Measurements from ENCODE around the gene GMPR.
"Not testable (repeated sequence)": the region's sequence is repeated elsewhere in the genome, so short reads cannot be mapped to it uniquely, and the experiment has no call there.

Gene GMPR

DNA sequence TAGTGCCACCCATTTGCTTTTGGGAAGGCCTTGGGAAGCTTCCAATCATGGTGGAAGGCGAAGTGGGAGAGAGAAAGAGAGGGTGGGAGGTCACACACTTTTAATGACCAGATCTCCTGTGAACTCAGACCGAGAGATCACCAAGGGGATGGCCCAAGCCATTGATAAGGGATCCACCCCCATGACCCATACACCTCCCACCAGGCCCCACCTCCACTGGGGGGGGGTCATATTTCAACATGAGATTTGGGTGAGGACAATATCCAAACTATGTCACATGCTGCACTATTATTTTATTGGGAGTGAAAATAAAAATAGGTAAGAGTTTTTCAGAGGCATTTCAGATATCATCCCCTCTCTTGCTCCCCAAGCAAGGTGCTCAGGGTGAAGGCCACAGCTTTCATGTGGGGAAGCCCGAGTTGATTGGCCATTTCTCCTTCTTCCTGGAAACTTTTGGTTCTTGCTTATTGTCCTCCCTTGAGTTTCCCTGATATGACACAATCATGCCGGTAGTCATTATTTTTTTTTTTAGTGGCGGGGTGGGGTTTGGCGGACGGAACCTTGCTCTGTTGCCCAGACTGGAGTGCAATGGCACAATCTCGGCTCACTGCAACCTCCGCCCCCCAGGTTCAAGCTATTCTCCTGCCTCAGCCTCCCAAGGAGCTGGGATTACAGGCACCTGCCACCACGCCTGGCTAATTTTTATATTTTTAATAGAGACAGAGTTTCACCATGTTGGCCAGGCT lies 15.2 kb downstream of the GMPR start:
- no peak overlapping the region for H3K4me3 ChIP-seq (ENCODE audit: control insufficient read depth, low read depth, low read length)
- TF ChIP-seq, protein P1, sequence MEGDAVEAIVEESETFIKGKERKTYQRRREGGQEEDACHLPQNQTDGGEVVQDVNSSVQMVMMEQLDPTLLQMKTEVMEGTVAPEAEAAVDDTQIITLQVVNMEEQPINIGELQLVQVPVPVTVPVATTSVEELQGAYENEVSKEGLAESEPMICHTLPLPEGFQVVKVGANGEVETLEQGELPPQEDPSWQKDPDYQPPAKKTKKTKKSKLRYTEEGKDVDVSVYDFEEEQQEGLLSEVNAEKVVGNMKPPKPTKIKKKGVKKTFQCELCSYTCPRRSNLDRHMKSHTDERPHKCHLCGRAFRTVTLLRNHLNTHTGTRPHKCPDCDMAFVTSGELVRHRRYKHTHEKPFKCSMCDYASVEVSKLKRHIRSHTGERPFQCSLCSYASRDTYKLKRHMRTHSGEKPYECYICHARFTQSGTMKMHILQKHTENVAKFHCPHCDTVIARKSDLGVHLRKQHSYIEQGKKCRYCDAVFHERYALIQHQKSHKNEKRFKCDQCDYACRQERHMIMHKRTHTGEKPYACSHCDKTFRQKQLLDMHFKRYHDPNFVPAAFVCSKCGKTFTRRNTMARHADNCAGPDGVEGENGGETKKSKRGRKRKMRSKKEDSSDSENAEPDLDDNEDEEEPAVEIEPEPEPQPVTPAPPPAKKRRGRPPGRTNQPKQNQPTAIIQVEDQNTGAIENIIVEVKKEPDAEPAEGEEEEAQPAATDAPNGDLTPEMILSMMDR (IDR thresholded peaks at IDR 0.05; ENCODE audit: control insufficient read depth, insufficient read depth, low read depth, low read length, missing control alignments): no peak
- no peak for DNase-seq (ENCODE audit: low read depth)

GRCh38 chr6:16254535-16254934 lies 16.1 kb downstream of the GMPR start:
- TF ChIP-seq, protein P1 (IDR thresholded peaks at IDR 0.05; ENCODE audit: control insufficient read depth, insufficient read depth, low read depth, low read length, missing control alignments): no peak
- H3K4me3 ChIP-seq (ENCODE audit: control insufficient read depth, low read depth, low read length): no peak overlapping the region
- DNase-seq (ENCODE audit: low read depth): no peak

DNA sequence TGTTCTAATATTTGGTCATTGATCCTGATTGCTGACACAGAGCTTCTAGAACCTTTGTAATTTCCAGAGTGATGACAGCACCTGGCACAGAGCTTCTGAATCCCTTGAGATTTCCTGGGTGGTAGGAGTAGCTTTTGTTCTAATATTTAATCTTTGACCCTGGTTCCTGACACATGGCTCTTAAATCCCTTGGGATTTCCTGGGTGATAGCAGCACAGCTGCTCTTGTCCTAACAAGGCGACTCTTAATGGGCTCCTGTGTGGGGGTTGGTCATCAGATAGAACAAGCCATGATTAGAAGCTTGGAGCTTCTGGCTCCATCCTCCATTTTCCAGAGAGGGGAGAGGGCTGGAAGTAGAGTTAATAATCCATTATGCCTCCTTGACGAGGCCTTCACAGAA lies 18.4 kb downstream of the GMPR start:
- no peak for DNase-seq (ENCODE audit: low read depth)
- TF ChIP-seq, protein P1 (IDR thresholded peaks at IDR 0.05; ENCODE audit: control insufficient read depth, insufficient read depth, low read depth, low read length, missing control alignments): no peak
- H3K4me3 ChIP-seq (ENCODE audit: control insufficient read depth, low read depth, low read length): no peak overlapping the region

DNA sequence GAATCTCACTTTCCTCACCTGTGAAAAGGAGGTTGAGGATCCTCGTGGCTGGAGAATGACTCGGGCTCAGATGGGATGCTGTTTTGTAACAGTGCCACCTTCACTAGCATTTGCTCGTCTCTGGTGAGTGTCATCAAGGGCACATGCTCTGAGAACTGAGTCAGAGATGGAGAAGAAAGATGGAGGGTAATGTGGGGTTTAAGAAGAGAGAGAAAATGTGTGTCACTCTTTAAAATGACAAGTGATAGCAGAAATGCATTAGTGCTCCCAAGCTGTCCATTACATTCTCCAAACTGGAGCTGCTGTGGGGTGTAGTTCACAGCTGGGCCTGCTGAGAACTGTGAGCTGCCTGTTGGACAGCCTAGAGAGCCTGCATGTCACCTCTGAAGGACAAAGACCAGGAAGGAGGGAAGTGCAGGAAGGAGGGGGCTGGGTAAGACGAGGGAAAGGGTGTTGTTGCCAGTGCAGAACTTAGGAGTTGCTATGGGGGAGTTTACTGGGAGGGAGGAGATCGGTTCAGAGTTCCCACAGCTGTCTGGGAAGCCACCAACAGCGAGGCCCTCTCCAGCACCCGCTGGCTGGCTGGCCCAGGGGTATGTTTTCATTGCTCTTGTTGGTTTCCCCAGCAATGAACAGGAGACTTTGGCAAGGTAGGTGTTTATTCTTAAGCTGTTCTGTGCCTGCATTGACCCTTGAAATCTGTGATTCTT lies 19.8 kb downstream of the GMPR start:
- DNase-seq (ENCODE audit: low read depth): no peak
- TF ChIP-seq, protein P1 (IDR thresholded peaks at IDR 0.05; ENCODE audit: control insufficient read depth, insufficient read depth, low read depth, low read length, missing control alignments): no peak
- H3K4me3 ChIP-seq (ENCODE audit: control insufficient read depth, low read depth, low read length): no peak overlapping the region

DNA sequence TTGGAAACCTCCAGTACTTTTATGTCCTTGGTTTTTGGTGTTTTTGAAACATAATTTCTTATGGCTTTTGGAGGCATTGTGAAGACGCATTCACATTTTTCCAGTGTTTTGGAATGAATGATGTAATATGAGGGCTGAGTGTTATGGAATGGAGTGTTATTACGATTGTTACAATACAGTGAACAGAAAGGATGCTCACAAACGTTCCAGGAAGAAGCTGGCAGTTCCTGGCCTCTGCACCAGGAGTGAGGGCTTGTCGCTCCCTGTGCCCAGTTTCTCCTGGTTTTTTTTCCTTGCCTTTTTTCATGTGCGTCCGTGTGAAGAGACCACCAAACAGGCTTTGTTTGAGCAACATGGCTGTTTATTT lies 20.3 kb downstream of the GMPR start:
- no peak overlapping the region for H3K4me3 ChIP-seq (ENCODE audit: control insufficient read depth, low read depth, low read length)
- TF ChIP-seq, protein P1 (IDR thresholded peaks at IDR 0.05; ENCODE audit: control insufficient read depth, insufficient read depth, low read depth, low read length, missing control alignments): no peak
- no peak for DNase-seq (ENCODE audit: low read depth)

DNA sequence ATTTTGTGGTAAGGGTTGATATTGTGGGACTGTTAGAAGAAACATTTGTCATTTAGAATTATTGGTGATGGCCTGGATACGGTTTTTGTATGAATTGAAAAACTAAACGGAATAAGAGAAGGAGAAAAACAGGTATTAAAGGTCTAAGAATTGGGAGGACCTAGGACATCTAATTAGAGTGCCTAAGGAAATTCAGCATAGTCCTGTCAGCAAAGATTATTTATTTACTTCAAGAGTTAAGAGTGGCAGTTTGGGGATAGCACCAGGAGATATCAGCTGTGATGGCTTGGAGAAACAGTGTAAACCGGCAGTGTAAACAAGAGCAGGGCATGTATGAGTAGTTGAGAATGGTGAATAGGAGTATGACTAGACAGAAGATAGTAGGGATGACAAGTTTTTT lies 21.2 kb downstream of the GMPR start:
- DNase-seq (ENCODE audit: low read depth); H3K4me3 ChIP-seq (ENCODE audit: control insufficient read depth, low read depth, low read length): not testable (repeated sequence)

DNA sequence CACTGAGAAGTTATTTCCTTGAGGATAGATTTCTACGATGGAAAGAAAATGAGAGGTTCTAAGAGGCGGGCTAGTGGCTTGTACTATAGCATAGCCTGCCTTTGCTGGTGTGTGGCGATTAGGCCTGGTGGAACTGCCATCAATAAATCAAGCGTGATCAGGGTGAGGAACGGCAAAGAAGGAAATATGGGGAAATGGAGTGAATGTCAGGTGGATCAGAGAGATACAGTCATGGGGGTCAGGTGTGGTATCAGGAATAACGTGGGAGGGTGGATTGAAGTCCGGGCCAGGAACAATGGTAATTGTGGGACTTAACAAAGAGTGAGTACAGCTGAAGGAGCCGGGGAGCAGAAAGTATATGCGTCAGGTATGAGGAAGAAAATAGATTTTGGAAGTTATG lies 22.2 kb downstream of the GMPR start:
- not testable (repeated sequence) for DNase-seq (ENCODE audit: low read depth); H3K4me3 ChIP-seq (ENCODE audit: control insufficient read depth, low read depth, low read length)

DNA sequence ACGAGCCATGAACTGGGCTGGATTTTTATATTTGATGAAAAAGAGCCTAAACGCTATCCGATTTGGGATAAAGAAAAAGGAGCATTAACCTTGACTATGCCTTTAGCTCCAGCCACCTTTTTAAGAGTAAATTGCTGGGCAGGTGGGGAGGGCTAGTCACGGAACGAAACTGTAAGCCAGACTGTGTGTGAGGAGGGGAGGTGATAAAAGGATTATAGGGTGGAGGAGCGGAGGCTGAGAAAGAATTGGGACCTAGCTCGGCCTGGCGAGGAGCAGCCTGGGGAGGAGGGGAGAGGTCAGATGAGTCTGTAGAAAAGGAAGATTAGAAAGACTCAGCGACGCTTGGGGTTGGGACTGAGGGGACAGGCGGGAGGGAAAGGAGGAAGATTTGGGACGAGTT lies 24.4 kb downstream of the GMPR start:
- not testable (repeated sequence) for H3K4me3 ChIP-seq (ENCODE audit: control insufficient read depth, low read depth, low read length); DNase-seq (ENCODE audit: low read depth)

DNA sequence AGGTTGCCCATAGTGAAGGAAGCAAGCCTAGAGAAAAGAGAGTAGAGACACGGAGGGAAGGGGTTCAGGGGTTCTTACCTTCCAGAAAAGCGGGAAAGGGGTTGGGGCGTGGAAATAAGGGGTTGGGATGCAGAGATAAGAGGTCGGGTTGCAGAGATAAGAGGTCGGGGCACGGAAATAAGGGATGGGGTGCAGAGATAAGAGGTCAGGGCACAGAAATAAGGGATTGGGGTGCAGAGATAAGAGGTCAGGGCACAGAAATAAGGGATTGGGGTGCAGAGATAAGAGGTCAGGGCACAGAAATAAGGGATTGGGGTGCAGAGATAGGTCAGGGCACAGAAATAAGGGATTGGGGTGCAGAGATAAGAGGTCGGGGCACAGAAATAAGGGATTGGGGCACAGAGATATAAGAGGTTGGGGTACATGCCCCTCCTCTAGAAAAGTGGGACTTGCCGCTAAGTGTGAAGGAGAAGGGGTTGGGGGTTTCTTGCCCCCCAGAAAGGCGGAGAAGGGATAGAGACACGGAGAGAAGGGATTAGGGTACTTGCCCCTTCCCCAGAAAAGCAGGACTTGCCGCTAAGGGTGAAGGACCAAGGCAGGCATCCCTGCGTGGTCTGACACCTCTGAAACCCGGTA lies 25.2 kb downstream of the GMPR start:
- H3K4me3 ChIP-seq (ENCODE audit: control insufficient read depth, low read depth, low read length); DNase-seq (ENCODE audit: low read depth): not testable (repeated sequence)
